GM12878 (cell line): ENCODE data around the gene ZBTB22. TPM values are rescaled to one million over a fixed set of nuclear protein-coding genes. Genes with fewer than 3 reads are reported as not detected.
A peak's percentile ranks its signal among the peaks of the same experiment; 100 is the strongest.

Source experiments
- ATAC-seq: fragments of 200-7000 bp; cut with Tn5 transposase; 3 replicates; pipeline ENCODE4 v1.9.1; 2020; ENCODE audit warnings: mild to moderate bottlenecking, moderate library complexity
- BruUV-seq: library from RNA; stranded (reverse); fragments of 400-500 nt; replicated peaks from 2 replicates; lab custom pipeline; 2021; lab: Mats Ljungman, UMichigan
- CTCF ChIA-PET: fragments of 300-600 bp; sonication (Branson Sonifier 250); formaldehyde crosslinking; extraction: SDS; loops from one replicate; lab custom pipeline; 2021; ENCODE audit warnings: inconsistent platforms; lab: Yijun Ruan, JAX
- POLR2A ChIA-PET: fragments of 350-600 bp; formaldehyde crosslinking; extraction: SDS; loops from one replicate; lab custom pipeline; 2021; ENCODE audit warnings: inconsistent platforms; lab: Charles Lee
- RAD21 ChIA-PET: fragments of 300-600 bp; sonication (Branson Sonifier 250); formaldehyde crosslinking; loops from one replicate; lab custom pipeline; 2023; ENCODE audit warnings: antibody characterized with exemption; ENCODE audit not compliant: unreplicated experiment; lab: Charles Lee
- SMC1A ChIA-PET: fragments of 300-600 bp; sonication (Branson Sonifier 250); formaldehyde crosslinking; loops from one replicate; lab custom pipeline; 2023; ENCODE audit not compliant: unreplicated experiment, uncharacterized antibody; lab: Charles Lee
- DNase-seq: peaks from one replicate; pipeline ENCODE4 v3.0.0-alpha.2; 2011; ENCODE audit warnings: low read depth, low spot score
- FAIRE-seq: peaks from 3 replicates; lab custom pipeline; 2011; peaks lifted over from hg19 to GRCh38; lab: Jason Lieb, UNC
- H2AFZ ChIP-seq: 2 replicates; pipeline ENCODE4 v1.6.0; 2011; ENCODE audit warnings: low read depth, low read length, control low read depth; ENCODE audit not compliant: control insufficient read depth
- H3K27ac ChIP-seq: 2 replicates; pipeline ENCODE4 v1.5.1; 2011; ENCODE audit warnings: control low read depth; ENCODE audit not compliant: control insufficient read depth, insufficient read depth
- H3K27me3 ChIP-seq, 2 experiments: replicated peaks in 1 of 2; 2 replicates each; pipeline versions ENCODE4 v1.6.0 to v1.6.1; 2011; ENCODE audit warnings: low read length in 1 of 2; ENCODE audit not compliant: control insufficient read depth in 2 of 2, insufficient read depth in 2 of 2
- H3K36me3 ChIP-seq, 2 experiments: 2 replicates each; pipeline ENCODE4 v1.5.1; 2011; ENCODE audit warnings: low read length in 1 of 2; ENCODE audit not compliant: control insufficient read depth in 2 of 2, insufficient read depth in 2 of 2
- H3K4me1 ChIP-seq: 2 replicates; pipeline ENCODE4 v1.6.1; 2011; ENCODE audit warnings: mild to moderate bottlenecking, low read length, moderate library complexity, mixed read lengths; ENCODE audit not compliant: control insufficient read depth, insufficient read depth
- H3K4me2 ChIP-seq: 2 replicates; pipeline ENCODE4 v1.6.0; 2011; ENCODE audit warnings: control low read depth; ENCODE audit not compliant: control insufficient read depth, insufficient read depth
- H3K4me3 ChIP-seq: fragments of 200-600 bp; sonication (generic); 2 replicates; pipeline ENCODE4 v1.5.1; 2016
- H3K79me2 ChIP-seq: 2 replicates; pipeline ENCODE4 v1.6.0; 2011; ENCODE audit warnings: low read length; ENCODE audit not compliant: control insufficient read depth, insufficient read depth
- H3K9ac ChIP-seq: 2 replicates; pipeline ENCODE4 v1.8.0; 2011; ENCODE audit warnings: low read length, control low read depth, mixed read lengths; ENCODE audit not compliant: control insufficient read depth, insufficient read depth
- H3K9me3 ChIP-seq: replicated peaks from 3 replicates; pipeline ENCODE4 v1.5.1; 2011; ENCODE audit warnings: mild to moderate bottlenecking, low read length; ENCODE audit not compliant: control insufficient read depth, insufficient read depth
- H4K20me1 ChIP-seq: 2 replicates; pipeline ENCODE4 v1.6.0; 2011; ENCODE audit not compliant: control insufficient read depth, insufficient read depth
- E2F4 ChIP-seq: IDR thresholded peaks from 2 replicates; pipeline ENCODE4 v1.6.1; 2012; ENCODE audit warnings: low read depth, low read length, improper control_type of control experiment
- HCFC1 ChIP-seq: fragments of 150-350 bp; IDR thresholded peaks from 2 replicates; pipeline ENCODE4 v1.6.1; 2014; ENCODE audit warnings: low read length
- RBBP5 ChIP-seq: fragments of 200-600 bp; sonication (generic); conservative IDR thresholded peaks from 2 replicates; pipeline ENCODE4 v1.6.1; 2016
- SMAD1 ChIP-seq: fragments of 450-650 bp; IDR thresholded peaks from 2 replicates; pipeline ENCODE4 v1.6.1; 2018; ENCODE audit warnings: mild to moderate bottlenecking, low read depth; ENCODE audit not compliant: partially characterized antibody
- WGBS: methylation state at CpG from one replicate; pipeline ENCODE4 v1.1.6; 2016; ENCODE audit warnings: low lambda C conversion rate; ENCODE audit not compliant: insufficient replicate concordance, insufficient coverage; ENCODE audit errors: missing lambda C conversion rate; 5-methylcytosine and 5-hydroxymethylcytosine counted together
- in situ Hi-C: fragments of 300-500 bp; cut with MboI; formaldehyde crosslinking; loops from 9 replicates; pipeline ENCODE4 v1.14.3; 2018; ENCODE audit warnings: mixed read lengths
- intact Hi-C: fragments of 100-400 bp; cut with micrococcal nuclease; formaldehyde crosslinking; loops from one replicate; pipeline ENCODE4 v1.14.2; 2022; ENCODE audit not compliant: unreplicated experiment
- polyA plus RNA-seq, 11 experiments: library from polyadenylated mRNA; depleted of rRNA in 4 of 11; unstranded in 6 of 11; stranded (reverse) in 5 of 11; fragments of >200 nt; fragmentation: Nextera tagmentation in 4 of 11; fragmentation: Illumina TruSeq in 1 of 11; extraction: Ambion mirVana in 4 of 11; extraction: Trizol in 1 of 11; gene quantifications; 1 replicate in 1 of 11; 2 replicates in 10 of 11; pipeline versions ENCODE4 v1.2.1 to v1.2.3, GENCODE V29; 2011 to 2016; ENCODE audit warnings: inconsistent platforms in 2 of 11, missing spikeins in 2 of 11, low read depth in 1 of 11
- total RNA-seq, 4 experiments: library from RNA; depleted of rRNA in 3 of 4; stranded (reverse); fragments of >200 nt in 3 of 4; fragmentation: Illumina TruSeq in 1 of 4; extraction: Trizol in 1 of 4; gene quantifications; 2 replicates each; pipeline versions ENCODE4 v1.2.1 to v1.2.3, GENCODE V29; 2013 to 2021
- TF ChIP-seq, protein P1 (sequence below): IDR thresholded peaks from 2 replicates; pipeline ENCODE4 v1.6.1; 2012; ENCODE audit warnings: low read depth, low read length, improper control_type of control experiment
- TF ChIP-seq, protein P2 (sequence below): fragments of 450-650 bp; IDR thresholded peaks from 2 replicates; pipeline ENCODE4 v1.6.1; 2017; ENCODE audit warnings: antibody characterized with exemption, mild to moderate bottlenecking, moderate library complexity
- TF ChIP-seq, protein P3 (sequence below): IDR thresholded peaks from 2 replicates; pipeline ENCODE4 v1.6.1; 2012; ENCODE audit warnings: mild to moderate bottlenecking, low read depth, low read length

Gene ZBTB22
- total and polyA plus RNA-seq, 10 of the 15 experiments (the other 5 are each of a cell fraction or from before 2014, with no cell fraction given) = 0.11 to 9.9 (median 4.8) TPM

DNA sequence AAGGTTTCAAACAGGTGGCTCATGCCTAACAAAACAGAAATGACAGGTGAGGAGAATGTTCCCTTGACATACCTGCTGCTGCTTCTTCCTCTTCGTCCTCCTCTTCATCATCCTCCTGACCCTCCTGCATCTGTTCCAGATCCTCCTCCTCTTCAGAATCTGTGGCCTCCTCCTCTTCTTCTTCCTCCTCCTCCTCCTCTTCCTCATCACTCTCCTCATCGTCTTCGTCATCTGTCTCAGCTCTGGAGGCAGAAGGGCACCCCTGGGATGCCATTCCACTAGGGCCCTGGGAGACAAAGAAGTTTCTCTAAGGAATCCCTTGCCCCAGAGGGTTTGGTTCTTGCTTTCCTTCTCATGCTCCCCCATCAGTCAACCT, 2.4 kb upstream of the ZBTB22 start:
- peaks cover 36% of the 10 kb centered on the region for H3K79me2 ChIP-seq
- CTCF ChIA-PET = interaction anchor here (2.7 kb wide), 1 partner anchor 25 kb away, joined by 19 read pairs; no protein-coding TSS in a partner anchor
- DNase-seq (no peak), FAIRE-seq (no peak), ATAC-seq (no peak)
- H3K9ac ChIP-seq = no peak overlapping the region
- intact Hi-C loops = loop anchor here (5.0 kb wide), 1 partner anchor 97 kb away; the partner anchor contains the start of gene CUTA
- SMC1A ChIA-PET = no interaction called here
- WGBS = 74% methylated on average over 3 of the region's 3 CpGs
- RAD21 ChIA-PET = no interaction called here
- 0 out of 2 replicates have a peak, but pooled peaks cover 3% of the 10 kb centered on the region for H4K20me1 ChIP-seq
- no peak overlapping the region for H3K27ac ChIP-seq
- H3K4me1 ChIP-seq = peaks cover 32% of the 10 kb centered on the region
- H3K4me3 ChIP-seq = no peak overlapping the region
- no peaks in the 10 kb centered on the region for H3K27me3 ChIP-seq
- in situ Hi-C loops = no loop called here
- POLR2A ChIA-PET = no interaction called here
- peaks cover 12 to 16% of the 10 kb centered on the region in 2 experiments; a peak in 3 of 4 replicates for H3K36me3 ChIP-seq
- H2AFZ ChIP-seq = no peak overlapping the region
- peak overlapping the region; percentile 51 for H3K4me2 ChIP-seq
- H3K9me3 ChIP-seq = no peaks in the 10 kb centered on the region
- TF ChIP-seq E2F4 (no peak), HCFC1 (no peak), SMAD1 (no peak), RBBP5 (no peak)
- TF ChIP-seq, protein P1, sequence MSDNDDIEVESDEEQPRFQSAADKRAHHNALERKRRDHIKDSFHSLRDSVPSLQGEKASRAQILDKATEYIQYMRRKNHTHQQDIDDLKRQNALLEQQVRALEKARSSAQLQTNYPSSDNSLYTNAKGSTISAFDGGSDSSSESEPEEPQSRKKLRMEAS = no peak
- TF ChIP-seq, protein P2, sequence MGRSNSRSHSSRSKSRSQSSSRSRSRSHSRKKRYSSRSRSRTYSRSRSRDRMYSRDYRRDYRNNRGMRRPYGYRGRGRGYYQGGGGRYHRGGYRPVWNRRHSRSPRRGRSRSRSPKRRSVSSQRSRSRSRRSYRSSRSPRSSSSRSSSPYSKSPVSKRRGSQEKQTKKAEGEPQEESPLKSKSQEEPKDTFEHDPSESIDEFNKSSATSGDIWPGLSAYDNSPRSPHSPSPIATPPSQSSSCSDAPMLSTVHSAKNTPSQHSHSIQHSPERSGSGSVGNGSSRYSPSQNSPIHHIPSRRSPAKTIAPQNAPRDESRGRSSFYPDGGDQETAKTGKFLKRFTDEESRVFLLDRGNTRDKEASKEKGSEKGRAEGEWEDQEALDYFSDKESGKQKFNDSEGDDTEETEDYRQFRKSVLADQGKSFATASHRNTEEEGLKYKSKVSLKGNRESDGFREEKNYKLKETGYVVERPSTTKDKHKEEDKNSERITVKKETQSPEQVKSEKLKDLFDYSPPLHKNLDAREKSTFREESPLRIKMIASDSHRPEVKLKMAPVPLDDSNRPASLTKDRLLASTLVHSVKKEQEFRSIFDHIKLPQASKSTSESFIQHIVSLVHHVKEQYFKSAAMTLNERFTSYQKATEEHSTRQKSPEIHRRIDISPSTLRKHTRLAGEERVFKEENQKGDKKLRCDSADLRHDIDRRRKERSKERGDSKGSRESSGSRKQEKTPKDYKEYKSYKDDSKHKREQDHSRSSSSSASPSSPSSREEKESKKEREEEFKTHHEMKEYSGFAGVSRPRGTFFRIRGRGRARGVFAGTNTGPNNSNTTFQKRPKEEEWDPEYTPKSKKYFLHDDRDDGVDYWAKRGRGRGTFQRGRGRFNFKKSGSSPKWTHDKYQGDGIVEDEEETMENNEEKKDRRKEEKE = no peak
- TF ChIP-seq, protein P3, sequence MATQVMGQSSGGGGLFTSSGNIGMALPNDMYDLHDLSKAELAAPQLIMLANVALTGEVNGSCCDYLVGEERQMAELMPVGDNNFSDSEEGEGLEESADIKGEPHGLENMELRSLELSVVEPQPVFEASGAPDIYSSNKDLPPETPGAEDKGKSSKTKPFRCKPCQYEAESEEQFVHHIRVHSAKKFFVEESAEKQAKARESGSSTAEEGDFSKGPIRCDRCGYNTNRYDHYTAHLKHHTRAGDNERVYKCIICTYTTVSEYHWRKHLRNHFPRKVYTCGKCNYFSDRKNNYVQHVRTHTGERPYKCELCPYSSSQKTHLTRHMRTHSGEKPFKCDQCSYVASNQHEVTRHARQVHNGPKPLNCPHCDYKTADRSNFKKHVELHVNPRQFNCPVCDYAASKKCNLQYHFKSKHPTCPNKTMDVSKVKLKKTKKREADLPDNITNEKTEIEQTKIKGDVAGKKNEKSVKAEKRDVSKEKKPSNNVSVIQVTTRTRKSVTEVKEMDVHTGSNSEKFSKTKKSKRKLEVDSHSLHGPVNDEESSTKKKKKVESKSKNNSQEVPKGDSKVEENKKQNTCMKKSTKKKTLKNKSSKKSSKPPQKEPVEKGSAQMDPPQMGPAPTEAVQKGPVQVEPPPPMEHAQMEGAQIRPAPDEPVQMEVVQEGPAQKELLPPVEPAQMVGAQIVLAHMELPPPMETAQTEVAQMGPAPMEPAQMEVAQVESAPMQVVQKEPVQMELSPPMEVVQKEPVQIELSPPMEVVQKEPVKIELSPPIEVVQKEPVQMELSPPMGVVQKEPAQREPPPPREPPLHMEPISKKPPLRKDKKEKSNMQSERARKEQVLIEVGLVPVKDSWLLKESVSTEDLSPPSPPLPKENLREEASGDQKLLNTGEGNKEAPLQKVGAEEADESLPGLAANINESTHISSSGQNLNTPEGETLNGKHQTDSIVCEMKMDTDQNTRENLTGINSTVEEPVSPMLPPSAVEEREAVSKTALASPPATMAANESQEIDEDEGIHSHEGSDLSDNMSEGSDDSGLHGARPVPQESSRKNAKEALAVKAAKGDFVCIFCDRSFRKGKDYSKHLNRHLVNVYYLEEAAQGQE = no peak
- BruUV-seq = no TSS peak
